MM.1S (cell line): ENCODE results near the gene NBDY.
A peak's percentile ranks its signal among the peaks of the same experiment; 100 is the strongest.

Source experiments
- DNase-seq: peaks from one replicate; pipeline ENCODE4 v3.0.0-alpha.2; 2015
- H2AFZ ChIP-seq: fragments of 300-600 bp; sonication (generic); 2 replicates; pipeline ENCODE4 v1.6.0; 2016; ENCODE audit warnings: antibody characterized with exemption, low read length
- H3F3A ChIP-seq: fragments of 300-600 bp; sonication (generic); 2 replicates; pipeline ENCODE4 v1.6.1; 2016; ENCODE audit warnings: mild to moderate bottlenecking, antibody characterized with exemption, low read length, moderate library complexity, mixed read lengths; ENCODE audit not compliant: insufficient read depth
- H3K27ac ChIP-seq: fragments of 300-600 bp; sonication (generic); 2 replicates; pipeline ENCODE4 v1.5.1; 2016; ENCODE audit warnings: mild to moderate bottlenecking, low read length
- H3K27me3 ChIP-seq: fragments of 300-600 bp; sonication (generic); replicated peaks from 2 replicates; pipeline ENCODE4 v1.6.0; 2016; ENCODE audit warnings: low read length; ENCODE audit not compliant: insufficient read depth
- H3K36me3 ChIP-seq: fragments of 300-600 bp; sonication (generic); replicated peaks from 2 replicates; pipeline ENCODE4 v1.6.1; 2016; ENCODE audit warnings: mild to moderate bottlenecking, low read length, mixed read lengths; ENCODE audit not compliant: insufficient read depth
- H3K4me1 ChIP-seq: fragments of 300-600 bp; sonication (generic); 2 replicates; pipeline ENCODE4 v1.6.1; 2016; ENCODE audit warnings: low read length, mixed read lengths
- H3K4me2 ChIP-seq: fragments of 300-600 bp; sonication (generic); 2 replicates; pipeline ENCODE4 v1.6.0; 2016; ENCODE audit warnings: low read depth, low read length
- H3K4me3 ChIP-seq: fragments of 300-600 bp; sonication (generic); 2 replicates; pipeline ENCODE4 v1.5.1; 2016; ENCODE audit warnings: low read length, mixed read lengths
- H3K79me2 ChIP-seq: fragments of 300-600 bp; sonication (generic); 2 replicates; pipeline ENCODE4 v1.6.1; 2016; ENCODE audit warnings: mixed run types, low read length, mixed read lengths
- H3K9ac ChIP-seq: fragments of 300-600 bp; sonication (generic); 2 replicates; pipeline ENCODE4 v1.6.1; 2016; ENCODE audit warnings: low read length, mixed read lengths
- H3K9me2 ChIP-seq: fragments of 300-600 bp; sonication (generic); replicated peaks from 2 replicates; pipeline ENCODE4 v1.6.1; 2016; ENCODE audit warnings: mild to moderate bottlenecking, low read length, mixed read lengths; ENCODE audit not compliant: insufficient read depth
- H3K9me3 ChIP-seq: fragments of 300-600 bp; sonication (generic); replicated peaks from 2 replicates; pipeline ENCODE4 v1.6.1; 2016; ENCODE audit warnings: mild to moderate bottlenecking, low read length, mixed read lengths; ENCODE audit not compliant: insufficient read depth
- H4K20me1 ChIP-seq: fragments of 300-600 bp; sonication (generic); 2 replicates; pipeline ENCODE4 v1.6.1; 2016; ENCODE audit warnings: mild to moderate bottlenecking, low read length, moderate library complexity, mixed read lengths; ENCODE audit not compliant: insufficient read depth
- EZH2 ChIP-seq: fragments of 300-600 bp; sonication (generic); optimal IDR thresholded peaks from 2 replicates; pipeline ENCODE3; 2017; ENCODE audit warnings: low read depth, mild to moderate bottlenecking, antibody characterized with exemption, low read length, mixed read lengths
- EZH2phosphoT487 ChIP-seq: fragments of 300-600 bp; sonication (generic); IDR thresholded peaks from 2 replicates; pipeline ENCODE4 v1.6.1; 2018; ENCODE audit warnings: antibody characterized with exemption, low read length
- TF ChIP-seq, protein P1 (sequence below): fragments of 300-600 bp; sonication (generic); IDR thresholded peaks from 2 replicates; pipeline ENCODE4 v1.5.1; 2016; ENCODE audit warnings: antibody characterized with exemption, low read length, mixed read lengths

Gene NBDY

DNA sequence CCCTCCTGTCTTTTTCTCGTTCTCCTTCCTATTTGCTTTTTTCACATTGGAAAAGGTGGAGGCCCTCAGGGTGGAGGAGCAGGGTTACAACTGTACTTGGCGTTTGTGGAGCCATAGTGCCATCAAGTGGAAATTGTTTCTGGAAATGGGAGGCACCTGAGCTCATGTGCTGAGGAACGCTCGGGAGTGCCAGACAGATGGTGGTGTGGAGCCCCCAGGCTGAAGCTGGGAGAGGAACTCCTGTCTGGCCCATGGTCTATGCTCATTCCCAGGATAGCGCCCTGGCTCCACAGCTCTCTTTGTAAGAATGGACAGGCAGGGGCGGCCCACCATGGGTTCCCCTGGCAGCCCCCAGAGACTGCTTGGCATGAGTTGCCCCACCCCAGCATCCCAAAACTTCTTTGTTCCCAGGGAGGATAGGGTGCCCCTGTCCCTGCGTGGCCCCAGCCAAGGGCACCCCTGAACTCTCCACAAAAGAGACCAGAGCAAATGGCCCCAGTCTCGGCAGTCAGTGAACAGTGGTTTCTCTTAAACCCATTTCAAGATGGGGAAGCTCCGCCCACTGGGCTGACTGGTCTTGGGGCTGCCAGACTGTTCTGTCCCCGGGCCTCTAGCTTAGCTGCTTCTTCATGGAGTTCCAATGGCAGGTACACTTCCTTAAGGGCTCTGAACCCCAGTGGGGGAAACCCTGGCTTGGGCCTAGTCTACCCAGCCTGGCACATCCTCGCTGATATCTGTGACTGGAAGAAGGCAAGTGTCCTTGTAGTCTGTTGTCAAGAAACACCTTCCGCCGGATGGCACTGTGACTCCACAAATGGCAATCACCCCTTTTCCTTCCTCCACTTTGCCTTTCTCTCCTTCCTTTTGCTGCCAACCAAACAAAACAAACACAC, 70.1 kb downstream of the NBDY start:
- Histone ChIP-seq H3F3A (no peaks in the 10 kb centered on the region), H3K4me2 (no peak overlapping the region; the same call in 1 of the 2 replicates), H3K4me1 (peaks cover 17% of the 10 kb centered on the region), H3K9me3 (no peaks in the 10 kb centered on the region), H3K9me2 (no peaks in the 10 kb centered on the region), H3K4me3 (no peak overlapping the region), H2AFZ (no peak overlapping the region), H3K9ac (no peak overlapping the region), H3K79me2 (no peaks in the 10 kb centered on the region), H3K27me3 (no peaks in the 10 kb centered on the region), H3K36me3 (no peaks in the 10 kb centered on the region), H4K20me1 (no peaks in the 10 kb centered on the region), H3K27ac (peak overlapping the region; percentile 6; the same call in 1 of the 2 replicates)
- peak; percentile 45 for DNase-seq
- TF ChIP-seq EZH2phosphoT487 (no peak), EZH2 (no peak)

DNA sequence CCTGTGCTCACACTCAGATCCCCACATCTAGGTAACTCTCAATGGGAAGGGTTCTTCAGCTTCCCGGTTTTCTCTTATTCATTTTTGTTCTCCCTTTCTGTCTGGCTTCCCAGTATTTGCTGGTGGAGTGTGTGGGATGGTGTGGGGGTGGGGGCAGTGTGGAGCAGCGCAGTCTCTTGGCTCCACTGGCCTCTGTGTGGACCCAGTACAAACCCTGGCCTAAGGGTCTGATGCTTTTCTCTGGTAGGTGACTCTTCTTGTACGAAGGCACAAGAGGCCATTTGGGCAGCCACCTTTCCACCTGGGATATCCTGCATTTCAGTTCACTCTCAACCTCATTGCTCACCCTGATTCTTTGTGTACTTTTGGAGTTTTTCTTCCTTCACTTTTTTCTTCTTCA, 71.3 kb downstream of the NBDY start:
- Histone ChIP-seq H3K79me2 (no peaks in the 10 kb centered on the region), H3K4me3 (no peak overlapping the region), H3K36me3 (no peaks in the 10 kb centered on the region), H2AFZ (no peak overlapping the region), H3K27ac (no peak overlapping the region), H3K4me2 (no peak overlapping the region), H3K27me3 (no peaks in the 10 kb centered on the region), H3K9me2 (no peaks in the 10 kb centered on the region), H4K20me1 (no peaks in the 10 kb centered on the region), H3K9ac (no peak overlapping the region), H3K4me1 (peaks cover 17% of the 10 kb centered on the region), H3F3A (no peaks in the 10 kb centered on the region), H3K9me3 (no peaks in the 10 kb centered on the region)
- no peak for DNase-seq
- TF ChIP-seq EZH2phosphoT487 = no peak
- no peak for TF ChIP-seq EZH2
- TF ChIP-seq, protein P1, sequence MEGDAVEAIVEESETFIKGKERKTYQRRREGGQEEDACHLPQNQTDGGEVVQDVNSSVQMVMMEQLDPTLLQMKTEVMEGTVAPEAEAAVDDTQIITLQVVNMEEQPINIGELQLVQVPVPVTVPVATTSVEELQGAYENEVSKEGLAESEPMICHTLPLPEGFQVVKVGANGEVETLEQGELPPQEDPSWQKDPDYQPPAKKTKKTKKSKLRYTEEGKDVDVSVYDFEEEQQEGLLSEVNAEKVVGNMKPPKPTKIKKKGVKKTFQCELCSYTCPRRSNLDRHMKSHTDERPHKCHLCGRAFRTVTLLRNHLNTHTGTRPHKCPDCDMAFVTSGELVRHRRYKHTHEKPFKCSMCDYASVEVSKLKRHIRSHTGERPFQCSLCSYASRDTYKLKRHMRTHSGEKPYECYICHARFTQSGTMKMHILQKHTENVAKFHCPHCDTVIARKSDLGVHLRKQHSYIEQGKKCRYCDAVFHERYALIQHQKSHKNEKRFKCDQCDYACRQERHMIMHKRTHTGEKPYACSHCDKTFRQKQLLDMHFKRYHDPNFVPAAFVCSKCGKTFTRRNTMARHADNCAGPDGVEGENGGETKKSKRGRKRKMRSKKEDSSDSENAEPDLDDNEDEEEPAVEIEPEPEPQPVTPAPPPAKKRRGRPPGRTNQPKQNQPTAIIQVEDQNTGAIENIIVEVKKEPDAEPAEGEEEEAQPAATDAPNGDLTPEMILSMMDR = no peak

GRCh38 chrX:56800801-56801200, 71.8 kb downstream of the NBDY start:
- Histone ChIP-seq H3K27ac (no peak overlapping the region), H3K27me3 (no peaks in the 10 kb centered on the region), H4K20me1 (no peaks in the 10 kb centered on the region), H3F3A (no peaks in the 10 kb centered on the region), H3K4me1 (peaks cover 17% of the 10 kb centered on the region), H3K4me2 (peak overlapping the region; percentile 32; the same call in 1 of the 2 replicates), H3K9me3 (no peaks in the 10 kb centered on the region), H3K9ac (no peak overlapping the region), H3K79me2 (no peaks in the 10 kb centered on the region), H3K4me3 (no peak overlapping the region), H2AFZ (no peak overlapping the region), H3K9me2 (no peaks in the 10 kb centered on the region), H3K36me3 (no peaks in the 10 kb centered on the region)
- DNase-seq = peak; percentile 61
- TF ChIP-seq EZH2 = no peak
- no peak for TF ChIP-seq EZH2phosphoT487
- TF ChIP-seq, protein P1 = peak; percentile 16

DNA sequence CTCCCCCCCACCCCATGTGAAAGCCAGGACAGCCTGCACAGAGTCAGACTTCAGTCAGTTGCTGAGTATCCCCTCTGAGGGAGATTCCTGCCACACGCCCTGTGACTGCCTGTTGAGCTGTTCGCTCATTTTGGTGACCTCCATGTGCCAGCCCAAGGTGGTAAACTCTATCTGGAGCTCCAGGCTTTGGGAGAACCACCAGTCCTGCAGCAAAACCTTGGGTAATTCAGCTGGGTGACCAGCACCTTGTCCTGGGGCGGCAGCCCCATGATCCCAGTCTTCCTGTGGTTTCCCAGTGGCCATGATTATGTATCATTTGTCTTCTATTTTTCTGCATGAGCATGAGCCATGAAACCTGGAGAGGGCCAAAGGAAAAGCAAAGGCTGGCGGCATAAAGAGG, 73.4 kb downstream of the NBDY start:
- no peaks in the 10 kb centered on the region for H3K9me3 ChIP-seq
- H3K9ac ChIP-seq = peak overlapping the region; percentile 80; the same call in 1 of the 2 replicates
- peak overlapping the region; percentile 55; the same call in 1 of the 2 replicates for H3K4me2 ChIP-seq
- H3K27ac ChIP-seq = peak overlapping the region; percentile 61; the same call in 1 of the 2 replicates
- no peaks in the 10 kb centered on the region for H3K36me3 ChIP-seq
- no peak overlapping the region for H2AFZ ChIP-seq
- H4K20me1 ChIP-seq = no peaks in the 10 kb centered on the region
- H3K79me2 ChIP-seq = no peaks in the 10 kb centered on the region
- no peak for DNase-seq
- no peaks in the 10 kb centered on the region for H3K27me3 ChIP-seq
- no peak overlapping the region; the same call in 1 of the 2 replicates for H3K4me3 ChIP-seq
- peaks cover 17% of the 10 kb centered on the region for H3K4me1 ChIP-seq
- H3F3A ChIP-seq = no peaks in the 10 kb centered on the region
- TF ChIP-seq, protein P1 = no peak
- TF ChIP-seq EZH2phosphoT487 (no peak), EZH2 (no peak)
- no peaks in the 10 kb centered on the region for H3K9me2 ChIP-seq
